Measurements from ENCODE around the gene CHCT1.

DNA sequence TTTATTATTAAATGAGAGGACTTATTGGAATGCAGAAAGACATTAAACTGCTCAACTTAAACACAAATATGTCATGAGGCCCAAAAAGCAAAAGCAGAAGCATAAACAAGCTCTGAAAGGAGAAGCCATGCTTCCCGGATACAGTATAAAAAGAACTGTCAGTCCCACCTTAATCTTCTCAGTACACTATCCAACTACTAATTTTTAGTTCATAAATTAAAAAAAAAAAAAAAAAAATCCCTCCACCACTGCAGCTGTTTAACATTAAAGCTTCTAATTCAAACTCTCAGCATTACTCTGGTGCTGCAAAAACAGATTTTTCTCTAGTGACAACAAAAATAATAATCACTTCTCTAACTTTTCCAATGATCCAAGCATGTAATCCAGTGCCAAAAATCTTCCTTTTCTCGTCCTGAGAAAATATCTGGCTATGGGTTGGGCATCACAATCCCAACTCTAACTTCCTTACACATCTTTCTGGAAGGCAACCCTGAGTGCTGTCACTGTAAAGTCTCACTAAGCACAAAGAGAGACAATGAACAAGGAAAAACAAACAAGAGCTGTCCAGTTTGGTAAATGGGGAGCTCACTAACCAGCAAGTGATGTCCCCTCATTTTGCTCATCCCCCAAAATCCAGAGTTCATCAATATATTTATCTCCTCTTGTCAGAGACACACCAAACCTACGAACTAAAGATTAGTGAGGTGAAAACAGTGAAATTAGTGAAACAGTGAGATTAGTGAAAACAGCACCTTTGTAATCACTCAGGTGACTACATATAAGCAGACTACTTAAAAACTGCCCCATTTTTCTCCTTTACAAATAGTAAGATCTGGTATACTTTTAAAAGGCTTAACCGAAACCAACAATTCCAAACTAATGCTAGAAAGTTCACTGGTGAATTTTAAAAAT lies 35.9 kb upstream of the CHCT1 start:
- no peak for TF ChIP-seq EZH2 (IDR thresholded peaks at IDR 0.05; ENCODE audit: low read depth, low read length, severe bottlenecking)
- TF ChIP-seq, protein P1, sequence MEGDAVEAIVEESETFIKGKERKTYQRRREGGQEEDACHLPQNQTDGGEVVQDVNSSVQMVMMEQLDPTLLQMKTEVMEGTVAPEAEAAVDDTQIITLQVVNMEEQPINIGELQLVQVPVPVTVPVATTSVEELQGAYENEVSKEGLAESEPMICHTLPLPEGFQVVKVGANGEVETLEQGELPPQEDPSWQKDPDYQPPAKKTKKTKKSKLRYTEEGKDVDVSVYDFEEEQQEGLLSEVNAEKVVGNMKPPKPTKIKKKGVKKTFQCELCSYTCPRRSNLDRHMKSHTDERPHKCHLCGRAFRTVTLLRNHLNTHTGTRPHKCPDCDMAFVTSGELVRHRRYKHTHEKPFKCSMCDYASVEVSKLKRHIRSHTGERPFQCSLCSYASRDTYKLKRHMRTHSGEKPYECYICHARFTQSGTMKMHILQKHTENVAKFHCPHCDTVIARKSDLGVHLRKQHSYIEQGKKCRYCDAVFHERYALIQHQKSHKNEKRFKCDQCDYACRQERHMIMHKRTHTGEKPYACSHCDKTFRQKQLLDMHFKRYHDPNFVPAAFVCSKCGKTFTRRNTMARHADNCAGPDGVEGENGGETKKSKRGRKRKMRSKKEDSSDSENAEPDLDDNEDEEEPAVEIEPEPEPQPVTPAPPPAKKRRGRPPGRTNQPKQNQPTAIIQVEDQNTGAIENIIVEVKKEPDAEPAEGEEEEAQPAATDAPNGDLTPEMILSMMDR (IDR thresholded peaks at IDR 0.05; ENCODE audit: control extremely low read depth in 1 of 3, insufficient read depth in 1 of 3, low read depth in 1 of 3, low read length in 3 of 3): no peak
- TF ChIP-seq RNF2 (IDR thresholded peaks at IDR 0.05; ENCODE audit: borderline replicate concordance, low read depth, low read length, missing control alignments, poor library complexity, severe bottlenecking): no peak
- TF ChIP-seq CREB1 (IDR thresholded peaks at IDR 0.05): no peak
- no peak for TF ChIP-seq JUND (IDR thresholded peaks at IDR 0.05; ENCODE audit: low read length)
- TF ChIP-seq POLR2AphosphoS5 (IDR thresholded peaks at IDR 0.05; ENCODE audit: low read depth, low read length): no peak

Data from H1 (cell line).